Measurements from ENCODE around the gene ADAMTS17. TPM values are rescaled to one million over a fixed set of nuclear protein-coding genes. Genes with fewer than 3 reads are reported as not detected.

Gene ADAMTS17
- total and polyA plus RNA-seq, 8 donors, result 0.31 to 14.3 (median 6.3) TPM

GRCh38 chr15:99987119-99987506 is 354.7 kb downstream of the ADAMTS17 start:
- TF ChIP-seq POLR2A (IDR thresholded peaks at IDR 0.05) (no peak), POLR2AphosphoS5 (IDR thresholded peaks at IDR 0.05) (no peak), EP300 (IDR thresholded peaks at IDR 0.05) (no peak), CTCF (IDR thresholded peaks at IDR 0.05) (no peak)
- WGBS, 5 donors, result 79 to 90% (median 88%) methylated on average over 5 of the region's 5 CpGs
- intact Hi-C loops (cut with DNase I; ENCODE audit: low total_unique reads), result no loop called here

GRCh38 chr15:99986297-99987118 is 355.3 kb downstream of the ADAMTS17 start:
- peak in 1 of 2 donors; percentile 22 for DNase-seq
- Histone ChIP-seq H3K4me3 (no peak overlapping the region), H3K36me3 (peaks cover 0 to 12% (median 0%) of the 10 kb centered on the region in 4 donors), H3K4me1 (no peaks in the 10 kb centered on the region), H3K9me3 (peaks cover 0 to 8% (median 0%) of the 10 kb centered on the region in 4 donors), H3K27me3 (no peaks in the 10 kb centered on the region), H3K27ac (no peak overlapping the region)
- intact Hi-C loops (cut with DNase I; ENCODE audit: low total_unique reads), result no loop called here
- 58 to 67% (median 62%) methylated on average over 9 of the region's 9 CpGs for WGBS, 5 donors
- TF ChIP-seq POLR2A (IDR thresholded peaks at IDR 0.05), result no peak
- no peak for TF ChIP-seq EP300 (IDR thresholded peaks at IDR 0.05)
- no peak for TF ChIP-seq CTCF (IDR thresholded peaks at IDR 0.05)
- TF ChIP-seq POLR2AphosphoS5 (IDR thresholded peaks at IDR 0.05), result no peak

More at GRCh38 chr15:99987119-99987506, 354.7 kb downstream of the ADAMTS17 start:
- Histone ChIP-seq H3K36me3 (peaks cover 0 to 16% (median 0%) of the 10 kb centered on the region in 4 donors), H3K27ac (no peak overlapping the region), H3K4me1 (no peaks in the 10 kb centered on the region), H3K4me3 (no peak overlapping the region), H3K9me3 (peaks cover 0 to 8% (median 0%) of the 10 kb centered on the region in 4 donors), H3K27me3 (no peaks in the 10 kb centered on the region)
- DNase-seq, result no peak

- no peak for TF ChIP-seq EP300 (IDR thresholded peaks at IDR 0.05)
- no peak for TF ChIP-seq POLR2A (IDR thresholded peaks at IDR 0.05)
- TF ChIP-seq POLR2AphosphoS5 (IDR thresholded peaks at IDR 0.05), result no peak
- no peak for TF ChIP-seq CTCF (IDR thresholded peaks at IDR 0.05)
- no peaks in the 10 kb centered on the region for H3K27me3 ChIP-seq
- intact Hi-C loops (cut with DNase I; ENCODE audit: low total_unique reads), result no loop called here
- no peak for DNase-seq
- 90 to 93% (median 90%) methylated on average over 4 of the region's 4 CpGs for WGBS, 5 donors
- H3K4me1 ChIP-seq, result no peaks in the 10 kb centered on the region
- no peak overlapping the region for H3K4me3 ChIP-seq
- H3K36me3 ChIP-seq, result peaks cover 0 to 12% (median 0%) of the 10 kb centered on the region in 4 donors
- H3K27ac ChIP-seq, result no peak overlapping the region
- peaks cover 0 to 8% (median 0%) of the 10 kb centered on the region in 4 donors for H3K9me3 ChIP-seq
These were observed 355.9 kb downstream of the ADAMTS17 start for GRCh38 chr15:99985878-99986277.

GRCh38 chr15:99984491-99985243 is 357.1 kb downstream of the ADAMTS17 start:
- no peak overlapping the region for H3K27ac ChIP-seq
- H3K4me3 ChIP-seq, result no peak overlapping the region
- H3K27me3 ChIP-seq, result no peaks in the 10 kb centered on the region
- whole genome bisulfite sequencing, 5 donors, result 93 to 97% (median 94%) methylated on average over 14 to 18 of the region's 18 CpGs
- peaks cover 0 to 8% (median 0%) of the 10 kb centered on the region in 4 donors for H3K9me3 ChIP-seq
- peaks cover 0 to 12% (median 0%) of the 10 kb centered on the region in 4 donors for H3K36me3 ChIP-seq
- intact Hi-C loops (cut with DNase I; ENCODE audit: low total_unique reads), result no loop called here
- TF ChIP-seq EP300 (IDR thresholded peaks at IDR 0.05) (no peak), POLR2AphosphoS5 (IDR thresholded peaks at IDR 0.05) (no peak)
- no peaks in the 10 kb centered on the region for H3K4me1 ChIP-seq
- DNase-seq, result no peak
